KBM-7 (cell line): ENCODE data around the gene NCBP2.

Experiments used
- DNase-seq: peaks from one replicate; pipeline ENCODE4 v3.0.0-alpha.2; 2015
- in situ Hi-C: fragments of 300-500 bp; cut with MboI; formaldehyde crosslinking; loops from 2 replicates; pipeline ENCODE4 v1.14.3; 2020; ENCODE audit warnings: low sequenced_read_pairs, low pct_unique_long_range_greater_than_20kb, mixed read lengths

Gene NCBP2

DNA sequence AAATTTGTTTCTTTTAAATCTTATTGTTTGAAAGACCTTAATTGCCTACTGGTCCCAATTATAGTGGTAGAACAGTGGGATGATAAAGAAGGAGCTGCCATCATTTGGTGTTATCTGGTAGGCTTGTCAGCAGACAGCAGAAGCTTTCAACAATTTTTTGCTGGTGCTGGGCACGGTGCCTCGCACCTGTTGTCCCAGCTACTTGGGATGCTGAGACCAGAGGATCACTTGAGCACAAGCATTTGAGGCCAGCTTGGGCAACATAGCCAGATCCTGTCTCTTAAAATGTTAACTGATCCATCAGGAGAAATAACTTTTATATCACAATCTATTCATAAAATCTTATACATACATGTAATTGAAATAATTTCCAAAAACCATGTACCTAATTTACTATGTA is 38.6 kb downstream of the NCBP2 start:
- in situ Hi-C loops, result no loop called here

DNA sequence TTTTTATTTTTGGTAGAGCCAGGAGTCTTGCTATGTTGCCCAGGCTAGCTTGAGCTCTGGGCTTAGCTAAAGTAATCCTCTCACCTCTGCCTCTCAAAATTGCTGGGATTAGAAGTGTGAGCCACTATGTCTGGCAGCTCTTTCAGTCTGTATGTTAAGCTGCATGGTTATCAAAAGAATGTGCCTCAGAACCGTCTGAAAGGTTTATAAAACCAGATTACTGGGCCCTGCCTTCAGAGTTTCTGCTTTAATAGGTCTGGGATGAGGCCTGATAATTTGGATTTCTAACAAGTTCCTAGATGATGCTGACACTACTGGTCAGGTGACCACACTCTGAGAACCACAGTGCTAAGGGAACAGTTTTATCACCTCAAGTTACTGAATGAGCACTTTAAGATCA is 40.0 kb downstream of the NCBP2 start:
- in situ Hi-C loops, result no loop called here

More for the DNA sequence above, 38.6 kb downstream of the NCBP2 start:
- DNase-seq, result no peak

GRCh38 chr3:196901768-196902167 is 40.6 kb downstream of the NCBP2 start:
- in situ Hi-C loops, result no loop called here
- no peak for DNase-seq

More for the DNA sequence above, 40.0 kb downstream of the NCBP2 start:
- DNase-seq, result no peak

GRCh38 chr3:196896229-196896628 is 46.1 kb downstream of the NCBP2 start:
- in situ Hi-C loops, result no loop called here
- DNase-seq, result no peak

DNA sequence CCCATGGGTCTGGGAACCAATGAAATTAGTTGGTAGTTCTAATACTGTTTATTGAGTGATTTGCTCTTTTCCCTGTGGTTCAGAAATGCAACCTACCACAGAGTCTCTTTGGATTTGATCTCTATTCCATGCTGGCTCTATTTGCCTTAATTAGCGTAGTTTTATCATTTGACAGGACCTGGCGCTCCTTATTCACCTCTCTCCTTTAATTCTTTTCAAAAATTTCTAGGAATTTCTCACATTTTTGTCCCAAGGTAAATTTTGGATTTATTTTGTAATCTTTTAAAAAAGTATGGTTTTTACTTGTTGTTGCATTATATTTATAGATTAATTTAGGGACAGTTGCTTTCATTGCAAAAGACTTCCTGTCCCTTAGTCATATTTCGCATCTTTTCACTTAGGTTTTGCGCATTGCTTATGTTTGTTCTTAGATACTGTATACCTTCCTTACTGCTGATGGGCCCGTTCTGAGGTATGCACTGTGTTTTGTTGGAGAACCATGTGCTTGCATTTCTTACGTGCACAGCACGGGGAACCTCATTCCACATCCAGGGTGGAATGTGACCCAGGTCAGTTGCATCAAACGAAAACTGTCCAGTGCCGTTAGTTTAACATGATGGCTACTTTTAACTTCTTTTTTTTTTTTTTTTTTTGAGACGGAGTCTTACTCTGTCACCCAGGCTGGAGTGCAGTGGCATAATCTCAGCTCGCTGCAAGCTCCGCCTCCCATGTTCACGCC is 47.6 kb downstream of the NCBP2 start:
- in situ Hi-C loops, result no loop called here
- no peak for DNase-seq

- no peak for DNase-seq
- in situ Hi-C loops, result no loop called here
Observed at GRCh38 chr3:196889844-196890708, 52.3 kb downstream of the NCBP2 start.

DNA sequence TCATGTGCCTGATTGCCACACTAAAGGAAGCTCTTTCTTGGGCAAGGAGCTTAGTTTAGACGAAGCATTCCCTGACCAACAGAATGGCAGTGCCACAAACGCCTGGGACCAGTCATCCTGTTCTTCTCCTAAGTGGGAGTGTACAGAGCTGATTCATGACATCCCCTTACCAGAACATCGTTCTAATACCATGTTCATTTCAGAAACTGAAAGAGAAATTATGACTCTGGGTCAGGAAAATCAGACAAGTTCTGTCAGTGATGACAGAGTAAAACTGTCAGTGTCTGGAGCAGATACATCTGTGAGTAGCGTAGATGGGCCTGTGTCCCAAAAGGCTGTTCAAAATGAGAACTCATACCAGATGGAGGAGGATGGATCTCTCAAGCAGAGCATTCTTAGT is 56.2 kb downstream of the NCBP2 start:
- DNase-seq, result no peak
- in situ Hi-C loops, result no loop called here
